ENCODE data around the gene TRPM1. TPM values are rescaled to one million over a fixed set of nuclear protein-coding genes. Genes with fewer than 3 reads are reported as not detected.

The TRPM1 gene
- total RNA-seq, 1 experiment from 2014 or later, result 0.77 TPM

DNA sequence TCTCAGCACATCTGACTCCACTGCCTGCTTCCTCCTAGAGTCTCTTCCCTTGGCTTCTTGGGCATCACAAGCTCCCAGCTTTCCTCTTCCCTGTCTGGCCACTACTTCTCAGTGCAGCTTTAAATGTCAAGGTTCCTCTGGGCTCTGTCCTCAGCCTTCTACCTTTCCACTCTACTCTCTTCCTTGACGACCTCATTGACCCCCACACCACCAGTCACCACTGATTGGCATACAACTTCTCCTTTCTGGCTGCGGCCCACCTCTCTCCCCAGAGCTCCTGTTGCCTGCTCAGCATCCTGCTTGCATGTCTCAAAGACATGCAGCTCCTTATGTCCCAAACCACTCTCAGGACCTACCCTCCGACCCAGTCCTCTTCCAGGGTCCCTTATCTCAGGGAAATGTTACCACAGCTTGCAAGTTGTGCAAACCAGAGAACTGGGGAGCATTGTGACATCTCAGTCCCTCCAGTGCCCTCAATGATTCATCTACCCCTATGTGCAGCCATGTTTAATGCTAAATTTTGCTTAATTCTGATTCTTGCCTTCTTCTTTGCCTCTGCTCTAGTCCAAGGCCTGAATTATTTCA is 49.9 kb downstream of the TRPM1 start (continued):
- no peak for TF ChIP-seq GABPB1 (CRISPR knock-in tag; IDR thresholded peaks at IDR 0.05)
- TF ChIP-seq, protein P1, sequence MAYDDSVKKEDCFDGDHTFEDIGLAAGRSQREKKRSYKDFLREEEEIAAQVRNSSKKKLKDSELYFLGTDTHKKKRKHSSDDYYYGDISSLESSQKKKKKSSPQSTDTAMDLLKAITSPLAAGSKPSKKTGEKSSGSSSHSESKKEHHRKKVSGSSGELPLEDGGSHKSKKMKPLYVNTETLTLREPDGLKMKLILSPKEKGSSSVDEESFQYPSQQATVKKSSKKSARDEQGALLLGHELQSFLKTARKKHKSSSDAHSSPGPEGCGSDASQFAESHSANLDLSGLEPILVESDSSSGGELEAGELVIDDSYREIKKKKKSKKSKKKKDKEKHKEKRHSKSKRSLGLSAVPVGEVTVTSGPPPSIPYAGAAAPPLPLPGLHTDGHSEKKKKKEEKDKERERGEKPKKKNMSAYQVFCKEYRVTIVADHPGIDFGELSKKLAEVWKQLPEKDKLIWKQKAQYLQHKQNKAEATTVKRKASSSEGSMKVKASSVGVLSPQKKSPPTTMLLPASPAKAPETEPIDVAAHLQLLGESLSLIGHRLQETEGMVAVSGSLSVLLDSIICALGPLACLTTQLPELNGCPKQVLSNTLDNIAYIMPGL (CRISPR knock-in tag; IDR thresholded peaks at IDR 0.05), result no peak

DNA sequence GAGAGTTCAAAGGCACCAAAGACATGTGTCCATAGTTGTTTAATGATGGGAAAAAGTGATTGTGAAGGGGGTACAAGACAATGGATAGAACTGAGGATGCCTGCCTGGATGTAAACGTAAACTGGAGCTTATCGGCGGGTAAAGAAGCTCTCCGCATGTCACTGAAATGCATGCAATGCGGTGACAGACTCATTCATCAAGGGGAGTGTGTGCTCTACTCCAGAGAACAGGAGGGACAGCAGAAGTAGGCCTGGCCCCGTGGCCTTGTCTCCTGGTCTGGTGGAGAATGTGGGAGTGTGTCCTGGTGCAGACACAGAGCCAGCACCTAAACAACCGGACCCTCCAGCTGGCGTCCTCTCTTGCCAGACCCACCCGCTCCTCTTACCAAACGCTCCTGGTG is 50.6 kb downstream of the TRPM1 start:
- Mint-ChIP-seq H3K27ac (no peak overlapping the region), H3K36me3 (no peaks in the 10 kb centered on the region), H3K27me3 (ENCODE audit: low read depth) (no peaks in the 10 kb centered on the region), H3K4me3 (no peak overlapping the region), H3K9me3 (no peaks in the 10 kb centered on the region), H3K4me1 (peaks cover 11% of the 10 kb centered on the region)
- ATAC-seq, result no peak
- POLR2A ChIA-PET, result interaction anchor here (0.5 kb wide), 1 partner anchor 182 kb away, joined by 3 read pairs; no protein-coding TSS in a partner anchor
- no peak for DNase-seq (ENCODE audit: low spot score)
- TF ChIP-seq EMX1 (CRISPR knock-in tag; IDR thresholded peaks at IDR 0.05) (no peak), SMAD4 (CRISPR knock-in tag; IDR thresholded peaks at IDR 0.05) (no peak), ESRRA (CRISPR knock-in tag; IDR thresholded peaks at IDR 0.05; ENCODE audit: borderline replicate concordance) (no peak), CBFB (CRISPR knock-in tag; IDR thresholded peaks at IDR 0.05; ENCODE audit: low read depth) (no peak), RELA (CRISPR knock-in tag; IDR thresholded peaks at IDR 0.05; ENCODE audit: borderline replicate concordance) (no peak), PRRX2 (CRISPR knock-in tag; IDR thresholded peaks at IDR 0.05) (no peak), ZNF317 (CRISPR knock-in tag; IDR thresholded peaks at IDR 0.05; ENCODE audit: borderline replicate concordance, low read depth) (no peak), ZNF671 (CRISPR knock-in tag; IDR thresholded peaks at IDR 0.05) (no peak), KAT7 (CRISPR knock-in tag; IDR thresholded peaks at IDR 0.05; ENCODE audit: borderline replicate concordance) (no peak), MXD4 (CRISPR knock-in tag; IDR thresholded peaks at IDR 0.05; ENCODE audit: borderline replicate concordance) (no peak)
- TF ChIP-seq, protein P2, sequence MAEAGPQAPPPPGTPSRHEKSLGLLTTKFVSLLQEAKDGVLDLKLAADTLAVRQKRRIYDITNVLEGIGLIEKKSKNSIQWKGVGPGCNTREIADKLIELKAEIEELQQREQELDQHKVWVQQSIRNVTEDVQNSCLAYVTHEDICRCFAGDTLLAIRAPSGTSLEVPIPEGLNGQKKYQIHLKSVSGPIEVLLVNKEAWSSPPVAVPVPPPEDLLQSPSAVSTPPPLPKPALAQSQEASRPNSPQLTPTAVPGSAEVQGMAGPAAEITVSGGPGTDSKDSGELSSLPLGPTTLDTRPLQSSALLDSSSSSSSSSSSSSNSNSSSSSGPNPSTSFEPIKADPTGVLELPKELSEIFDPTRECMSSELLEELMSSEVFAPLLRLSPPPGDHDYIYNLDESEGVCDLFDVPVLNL (CRISPR knock-in tag; IDR thresholded peaks at IDR 0.05; ENCODE audit: borderline replicate concordance, low read depth), result no peak
- TF ChIP-seq, protein P3, sequence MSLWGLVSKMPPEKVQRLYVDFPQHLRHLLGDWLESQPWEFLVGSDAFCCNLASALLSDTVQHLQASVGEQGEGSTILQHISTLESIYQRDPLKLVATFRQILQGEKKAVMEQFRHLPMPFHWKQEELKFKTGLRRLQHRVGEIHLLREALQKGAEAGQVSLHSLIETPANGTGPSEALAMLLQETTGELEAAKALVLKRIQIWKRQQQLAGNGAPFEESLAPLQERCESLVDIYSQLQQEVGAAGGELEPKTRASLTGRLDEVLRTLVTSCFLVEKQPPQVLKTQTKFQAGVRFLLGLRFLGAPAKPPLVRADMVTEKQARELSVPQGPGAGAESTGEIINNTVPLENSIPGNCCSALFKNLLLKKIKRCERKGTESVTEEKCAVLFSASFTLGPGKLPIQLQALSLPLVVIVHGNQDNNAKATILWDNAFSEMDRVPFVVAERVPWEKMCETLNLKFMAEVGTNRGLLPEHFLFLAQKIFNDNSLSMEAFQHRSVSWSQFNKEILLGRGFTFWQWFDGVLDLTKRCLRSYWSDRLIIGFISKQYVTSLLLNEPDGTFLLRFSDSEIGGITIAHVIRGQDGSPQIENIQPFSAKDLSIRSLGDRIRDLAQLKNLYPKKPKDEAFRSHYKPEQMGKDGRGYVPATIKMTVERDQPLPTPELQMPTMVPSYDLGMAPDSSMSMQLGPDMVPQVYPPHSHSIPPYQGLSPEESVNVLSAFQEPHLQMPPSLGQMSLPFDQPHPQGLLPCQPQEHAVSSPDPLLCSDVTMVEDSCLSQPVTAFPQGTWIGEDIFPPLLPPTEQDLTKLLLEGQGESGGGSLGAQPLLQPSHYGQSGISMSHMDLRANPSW (CRISPR knock-in tag; conservative IDR thresholded peaks at IDR 0.05; ENCODE audit: low read depth), result no peak
- TF ChIP-seq, protein P4, sequence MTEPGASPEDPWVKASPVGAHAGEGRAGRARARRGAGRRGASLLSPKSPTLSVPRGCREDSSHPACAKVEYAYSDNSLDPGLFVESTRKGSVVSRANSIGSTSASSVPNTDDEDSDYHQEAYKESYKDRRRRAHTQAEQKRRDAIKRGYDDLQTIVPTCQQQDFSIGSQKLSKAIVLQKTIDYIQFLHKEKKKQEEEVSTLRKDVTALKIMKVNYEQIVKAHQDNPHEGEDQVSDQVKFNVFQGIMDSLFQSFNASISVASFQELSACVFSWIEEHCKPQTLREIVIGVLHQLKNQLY (CRISPR knock-in tag; IDR thresholded peaks at IDR 0.05), result no peak
- TF ChIP-seq, protein P5, sequence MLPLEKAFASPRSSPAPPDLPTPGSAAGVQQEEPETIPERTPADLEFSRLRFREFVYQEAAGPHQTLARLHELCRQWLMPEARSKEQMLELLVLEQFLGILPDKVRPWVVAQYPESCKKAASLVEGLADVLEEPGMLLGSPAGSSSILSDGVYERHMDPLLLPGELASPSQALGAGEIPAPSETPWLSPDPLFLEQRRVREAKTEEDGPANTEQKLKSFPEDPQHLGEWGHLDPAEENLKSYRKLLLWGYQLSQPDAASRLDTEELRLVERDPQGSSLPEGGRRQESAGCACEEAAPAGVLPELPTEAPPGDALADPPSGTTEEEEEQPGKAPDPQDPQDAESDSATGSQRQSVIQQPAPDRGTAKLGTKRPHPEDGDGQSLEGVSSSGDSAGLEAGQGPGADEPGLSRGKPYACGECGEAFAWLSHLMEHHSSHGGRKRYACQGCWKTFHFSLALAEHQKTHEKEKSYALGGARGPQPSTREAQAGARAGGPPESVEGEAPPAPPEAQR (CRISPR knock-in tag; IDR thresholded peaks at IDR 0.05), result no peak
- CTCF ChIA-PET, result interaction anchor here (1.3 kb wide), 1 partner anchor 78 kb away, joined by 8 read pairs; no protein-coding TSS in a partner anchor

Data from WTC11 (cell line).